ENCODE results near the gene SLC30A2.

DNA sequence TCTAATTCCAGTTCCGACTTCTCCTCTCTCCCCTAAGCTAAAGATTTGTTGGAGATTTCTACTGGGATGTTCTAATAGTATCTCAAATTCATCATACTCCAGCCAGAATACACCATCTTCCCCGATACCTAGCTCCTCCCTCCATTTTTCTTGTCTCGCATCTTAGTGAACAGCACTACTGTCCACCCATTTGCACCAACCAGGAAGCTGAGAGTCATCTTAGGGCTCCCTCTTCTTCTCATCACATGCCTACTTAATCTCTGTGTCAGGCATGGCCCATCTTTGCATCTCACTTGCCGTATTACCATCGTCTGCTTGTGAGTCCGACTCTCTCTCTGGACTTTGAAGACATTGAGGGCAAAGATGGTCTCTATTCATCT is 25.0 kb upstream of the SLC30A2 start:
- TF ChIP-seq POLR2AphosphoS5 (IDR thresholded peaks at IDR 0.05) (no peak), MXI1 (conservative IDR thresholded peaks at IDR 0.05; ENCODE audit: poor library complexity, severe bottlenecking) (no peak), RAD21 (conservative IDR thresholded peaks at IDR 0.05) (no peak), TAF1 (IDR thresholded peaks at IDR 0.05; ENCODE audit: low read depth) (no peak), EP300 (conservative IDR thresholded peaks at IDR 0.05; ENCODE audit: poor library complexity, severe bottlenecking) (no peak), EZH2 (IDR thresholded peaks at IDR 0.05; ENCODE audit: borderline replicate concordance, insufficient read depth, low read length, poor library complexity, severe bottlenecking) (no peak)
- TF ChIP-seq, protein P1, sequence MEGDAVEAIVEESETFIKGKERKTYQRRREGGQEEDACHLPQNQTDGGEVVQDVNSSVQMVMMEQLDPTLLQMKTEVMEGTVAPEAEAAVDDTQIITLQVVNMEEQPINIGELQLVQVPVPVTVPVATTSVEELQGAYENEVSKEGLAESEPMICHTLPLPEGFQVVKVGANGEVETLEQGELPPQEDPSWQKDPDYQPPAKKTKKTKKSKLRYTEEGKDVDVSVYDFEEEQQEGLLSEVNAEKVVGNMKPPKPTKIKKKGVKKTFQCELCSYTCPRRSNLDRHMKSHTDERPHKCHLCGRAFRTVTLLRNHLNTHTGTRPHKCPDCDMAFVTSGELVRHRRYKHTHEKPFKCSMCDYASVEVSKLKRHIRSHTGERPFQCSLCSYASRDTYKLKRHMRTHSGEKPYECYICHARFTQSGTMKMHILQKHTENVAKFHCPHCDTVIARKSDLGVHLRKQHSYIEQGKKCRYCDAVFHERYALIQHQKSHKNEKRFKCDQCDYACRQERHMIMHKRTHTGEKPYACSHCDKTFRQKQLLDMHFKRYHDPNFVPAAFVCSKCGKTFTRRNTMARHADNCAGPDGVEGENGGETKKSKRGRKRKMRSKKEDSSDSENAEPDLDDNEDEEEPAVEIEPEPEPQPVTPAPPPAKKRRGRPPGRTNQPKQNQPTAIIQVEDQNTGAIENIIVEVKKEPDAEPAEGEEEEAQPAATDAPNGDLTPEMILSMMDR (IDR thresholded peaks at IDR 0.05; ENCODE audit: poor library complexity, severe bottlenecking): no peak
- TF ChIP-seq, protein P2, sequence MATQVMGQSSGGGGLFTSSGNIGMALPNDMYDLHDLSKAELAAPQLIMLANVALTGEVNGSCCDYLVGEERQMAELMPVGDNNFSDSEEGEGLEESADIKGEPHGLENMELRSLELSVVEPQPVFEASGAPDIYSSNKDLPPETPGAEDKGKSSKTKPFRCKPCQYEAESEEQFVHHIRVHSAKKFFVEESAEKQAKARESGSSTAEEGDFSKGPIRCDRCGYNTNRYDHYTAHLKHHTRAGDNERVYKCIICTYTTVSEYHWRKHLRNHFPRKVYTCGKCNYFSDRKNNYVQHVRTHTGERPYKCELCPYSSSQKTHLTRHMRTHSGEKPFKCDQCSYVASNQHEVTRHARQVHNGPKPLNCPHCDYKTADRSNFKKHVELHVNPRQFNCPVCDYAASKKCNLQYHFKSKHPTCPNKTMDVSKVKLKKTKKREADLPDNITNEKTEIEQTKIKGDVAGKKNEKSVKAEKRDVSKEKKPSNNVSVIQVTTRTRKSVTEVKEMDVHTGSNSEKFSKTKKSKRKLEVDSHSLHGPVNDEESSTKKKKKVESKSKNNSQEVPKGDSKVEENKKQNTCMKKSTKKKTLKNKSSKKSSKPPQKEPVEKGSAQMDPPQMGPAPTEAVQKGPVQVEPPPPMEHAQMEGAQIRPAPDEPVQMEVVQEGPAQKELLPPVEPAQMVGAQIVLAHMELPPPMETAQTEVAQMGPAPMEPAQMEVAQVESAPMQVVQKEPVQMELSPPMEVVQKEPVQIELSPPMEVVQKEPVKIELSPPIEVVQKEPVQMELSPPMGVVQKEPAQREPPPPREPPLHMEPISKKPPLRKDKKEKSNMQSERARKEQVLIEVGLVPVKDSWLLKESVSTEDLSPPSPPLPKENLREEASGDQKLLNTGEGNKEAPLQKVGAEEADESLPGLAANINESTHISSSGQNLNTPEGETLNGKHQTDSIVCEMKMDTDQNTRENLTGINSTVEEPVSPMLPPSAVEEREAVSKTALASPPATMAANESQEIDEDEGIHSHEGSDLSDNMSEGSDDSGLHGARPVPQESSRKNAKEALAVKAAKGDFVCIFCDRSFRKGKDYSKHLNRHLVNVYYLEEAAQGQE (IDR thresholded peaks at IDR 0.05; ENCODE audit: borderline replicate concordance): no peak
